GM21717 (cell line): ENCODE results near the gene USP48.

Source experiments
- ATAC-seq: cut with Tn5 transposase; IDR thresholded peaks from one replicate; pipeline ENCODE4 v1.9.1; 2021; ENCODE audit warnings: mild to moderate bottlenecking, moderate library complexity; ENCODE audit not compliant: unreplicated experiment

The USP48 gene

DNA sequence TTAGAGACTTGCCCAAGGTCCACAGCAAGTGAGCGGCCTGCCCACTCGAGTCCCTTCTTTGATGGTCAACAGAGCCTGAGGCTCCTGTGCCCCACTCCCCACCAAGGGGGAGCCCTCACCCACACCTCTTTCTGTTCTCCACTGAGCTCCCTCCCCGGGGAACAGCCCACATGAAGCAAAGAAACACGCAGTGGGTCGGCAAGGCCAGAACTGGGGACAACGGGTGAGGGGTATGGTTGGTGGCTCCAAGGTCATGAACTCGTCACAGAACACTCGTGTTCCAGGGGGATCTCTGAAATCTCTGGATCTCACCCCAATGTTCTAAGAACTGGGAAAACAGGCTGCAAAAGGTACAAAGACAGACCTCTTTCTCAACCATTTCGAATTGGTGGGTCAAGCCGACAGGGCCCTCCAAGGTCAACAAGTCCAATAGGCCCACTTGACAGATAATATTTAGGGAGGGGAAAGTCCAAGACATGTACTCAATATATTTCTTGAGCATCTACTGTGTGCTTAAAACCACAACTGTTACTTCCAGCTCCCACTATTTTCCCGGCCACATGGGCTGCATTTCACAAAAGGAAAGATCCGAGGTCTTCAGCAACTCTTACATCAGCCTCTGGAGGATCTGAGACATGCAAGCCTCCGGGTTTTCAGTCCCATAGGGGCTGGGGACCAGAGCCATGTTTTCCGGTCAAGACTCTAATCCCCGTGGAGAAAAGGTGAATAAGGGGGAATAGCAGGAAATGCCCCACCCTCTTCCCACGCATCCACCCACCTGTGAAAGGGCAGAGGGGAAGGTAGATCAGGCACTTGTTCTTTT lies 112.7 kb downstream of the USP48 start:
- no peak for ATAC-seq

DNA sequence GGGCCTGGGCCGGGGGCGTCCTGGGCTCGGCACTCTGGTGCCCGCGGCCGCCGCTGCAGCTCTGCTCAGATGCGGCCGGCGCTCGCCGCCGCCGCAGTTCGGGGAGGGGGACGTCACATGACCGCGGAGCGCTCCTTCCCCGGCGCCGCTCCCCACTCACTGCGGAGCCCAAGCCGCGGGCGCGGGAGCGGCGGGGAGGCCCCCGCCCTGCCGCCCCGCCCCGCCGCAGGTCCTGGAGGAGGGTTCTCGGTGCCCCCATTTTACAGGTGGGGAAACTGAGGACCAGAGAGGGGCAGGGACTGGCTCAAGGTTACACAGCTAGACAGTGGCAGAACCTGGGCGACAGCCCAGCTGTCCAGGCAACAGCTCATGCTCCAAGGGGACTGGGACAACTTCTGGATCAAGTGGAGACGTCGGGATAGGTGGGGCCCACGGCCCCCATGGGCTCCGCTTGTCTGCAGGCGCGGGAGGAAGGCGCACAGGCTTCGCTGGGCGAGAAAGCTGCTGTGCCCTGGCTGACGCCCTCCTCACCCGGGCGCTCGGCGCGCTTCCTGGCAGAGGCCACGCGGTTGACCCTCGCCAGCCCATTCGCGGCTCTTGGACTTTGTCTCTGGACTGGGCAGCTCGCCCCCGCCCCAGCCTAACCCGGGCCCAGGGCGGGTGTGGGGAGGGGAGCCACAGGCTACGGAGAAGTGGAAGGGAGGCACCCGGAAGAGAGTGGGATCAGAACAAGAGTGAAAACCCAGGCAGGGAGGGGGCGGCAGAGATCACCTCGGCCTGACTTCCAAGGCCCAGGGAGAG lies 113.5 kb downstream of the USP48 start, which contains the start of gene RAP1GAP:
Gene RAP1GAP, minus strand, starts transcription at position 100 of the 801 bp plus-strand sequence. CDS start 49,325 bp downstream, outside the sequence.
- ATAC-seq: no peak

DNA sequence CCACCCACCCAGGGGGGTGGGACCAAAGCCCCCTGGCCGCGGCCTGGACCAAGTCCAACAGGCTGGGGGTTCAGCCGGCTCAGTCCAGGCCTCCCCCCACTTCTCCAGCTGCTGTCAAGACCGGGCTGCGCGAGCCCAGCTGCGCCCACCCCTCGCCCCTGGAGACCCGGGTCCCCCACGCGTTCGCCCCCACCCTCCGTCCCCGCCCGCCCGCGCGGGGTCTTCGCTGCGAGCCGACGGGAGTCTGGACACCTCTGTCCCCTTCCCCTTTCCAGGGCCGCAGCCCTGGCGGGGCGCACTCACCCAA lies 114.0 kb downstream of the USP48 start:
- ATAC-seq: no peak

DNA sequence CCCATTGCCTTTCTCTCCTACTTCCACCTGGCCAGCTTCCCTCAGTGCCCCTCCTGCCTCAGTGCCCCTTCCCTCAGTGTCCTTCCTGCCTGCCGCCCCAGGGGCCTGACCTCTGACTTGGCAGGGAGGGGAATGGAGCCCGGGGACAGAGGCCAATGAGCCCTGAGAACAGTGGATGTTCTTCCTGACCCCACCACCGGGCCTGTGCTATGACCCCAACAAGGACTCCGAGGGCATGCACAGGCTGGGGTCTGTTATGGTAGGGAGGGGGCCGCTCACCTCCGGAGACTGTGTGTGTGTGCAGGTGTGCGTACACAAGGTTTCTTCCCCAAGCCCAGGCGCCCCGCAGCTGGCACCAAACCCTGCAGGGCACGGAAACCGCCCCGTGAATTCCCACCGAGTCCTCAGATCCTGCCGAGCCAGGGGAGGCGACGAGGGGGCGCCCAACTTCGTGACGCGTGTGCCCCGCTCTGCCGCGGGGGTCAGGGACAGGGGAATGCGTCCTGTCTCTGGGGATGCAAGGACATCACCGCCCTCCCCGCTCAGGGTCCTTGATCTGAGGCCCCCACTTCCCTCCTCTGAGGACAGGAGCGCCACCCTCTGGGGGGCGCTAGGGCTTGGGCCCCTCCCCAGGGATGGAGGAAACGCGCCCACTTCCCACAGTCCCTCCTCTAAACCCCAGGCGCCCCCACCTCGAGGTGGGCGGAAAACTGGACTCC lies 114.6 kb downstream of the USP48 start:
- no peak for ATAC-seq

- no peak for ATAC-seq
Observed at GRCh38 chr1:21667348-21668231, 115.4 kb downstream of the USP48 start.

GRCh38 chr1:21666576-21667320 lies 116.2 kb downstream of the USP48 start:
- no peak for ATAC-seq

GRCh38 chr1:21665711-21666575 lies 117.0 kb downstream of the USP48 start:
- no peak for ATAC-seq

DNA sequence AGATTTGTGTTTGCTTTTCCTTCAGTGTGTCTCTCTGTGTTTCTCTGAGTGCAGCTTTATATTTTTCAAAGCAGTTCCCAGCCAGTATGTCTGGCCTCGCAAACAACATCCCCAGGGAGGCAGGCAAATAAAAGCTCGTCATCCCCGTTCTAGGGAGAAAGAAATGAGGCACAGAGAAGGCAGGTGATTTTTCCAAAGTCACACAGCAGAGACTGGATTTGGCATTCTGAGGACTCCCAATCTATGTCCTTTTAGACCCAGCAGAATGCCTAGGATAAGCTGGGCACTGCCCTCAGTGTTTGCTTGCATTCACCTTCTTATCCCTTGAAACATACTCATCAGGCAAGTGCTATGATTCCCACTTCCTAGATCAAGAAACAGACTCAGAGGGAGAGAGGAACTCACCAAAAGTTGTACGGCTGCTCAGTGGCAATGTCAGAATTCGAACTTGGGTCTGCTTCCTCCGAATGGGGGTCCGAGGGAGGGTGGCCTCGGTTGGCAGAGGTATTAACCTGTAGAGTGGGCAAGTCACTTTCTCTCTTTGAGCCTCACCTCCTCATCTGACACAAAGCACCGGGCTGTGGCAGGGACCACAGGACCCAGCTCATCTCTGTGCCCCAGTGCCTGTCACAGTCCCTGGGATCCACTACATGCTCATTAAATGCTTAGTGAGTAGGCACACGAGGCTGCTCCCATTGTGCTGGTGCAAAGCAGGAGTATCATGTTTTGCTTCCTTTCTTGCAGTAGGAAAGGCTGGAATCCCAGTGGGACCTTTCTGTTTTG lies 118.0 kb downstream of the USP48 start:
- no peak for ATAC-seq

GRCh38 chr1:21663951-21664805 lies 118.8 kb downstream of the USP48 start:
- ATAC-seq: no peak

DNA sequence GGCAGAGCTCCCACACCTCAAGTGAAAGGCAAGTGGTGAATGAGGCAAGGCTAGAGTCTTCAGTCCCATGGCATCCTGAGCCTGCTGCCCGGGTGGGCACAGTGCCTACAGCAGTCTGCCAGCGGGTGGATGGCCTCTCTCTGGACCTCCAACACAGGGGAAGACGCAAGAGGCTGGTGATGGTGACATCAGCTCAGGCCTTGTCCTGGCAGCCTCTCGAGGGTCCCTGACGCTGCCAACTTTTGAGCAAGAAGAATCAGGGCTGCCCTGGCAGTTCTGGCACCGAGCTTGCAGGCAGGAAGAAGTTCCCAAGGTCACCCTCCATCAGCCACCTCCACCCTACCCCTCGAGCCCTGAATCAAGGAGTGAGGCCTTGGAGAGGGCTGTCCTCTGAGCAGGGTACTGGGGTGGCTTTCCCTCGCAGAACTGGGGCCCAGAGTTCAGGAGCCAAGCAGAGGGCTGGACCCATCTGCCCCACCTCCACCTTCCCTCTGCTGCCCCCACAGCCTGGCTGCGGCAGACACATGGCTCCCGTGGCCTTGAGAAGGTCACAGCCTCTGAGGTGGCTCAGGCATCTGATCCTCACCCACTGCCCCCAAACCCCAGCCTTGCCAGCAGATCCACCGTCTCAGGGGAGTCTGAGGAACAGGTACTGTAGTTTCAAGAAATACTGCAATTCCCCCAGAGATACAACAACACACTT lies 119.5 kb downstream of the USP48 start:
- no peak for ATAC-seq

DNA sequence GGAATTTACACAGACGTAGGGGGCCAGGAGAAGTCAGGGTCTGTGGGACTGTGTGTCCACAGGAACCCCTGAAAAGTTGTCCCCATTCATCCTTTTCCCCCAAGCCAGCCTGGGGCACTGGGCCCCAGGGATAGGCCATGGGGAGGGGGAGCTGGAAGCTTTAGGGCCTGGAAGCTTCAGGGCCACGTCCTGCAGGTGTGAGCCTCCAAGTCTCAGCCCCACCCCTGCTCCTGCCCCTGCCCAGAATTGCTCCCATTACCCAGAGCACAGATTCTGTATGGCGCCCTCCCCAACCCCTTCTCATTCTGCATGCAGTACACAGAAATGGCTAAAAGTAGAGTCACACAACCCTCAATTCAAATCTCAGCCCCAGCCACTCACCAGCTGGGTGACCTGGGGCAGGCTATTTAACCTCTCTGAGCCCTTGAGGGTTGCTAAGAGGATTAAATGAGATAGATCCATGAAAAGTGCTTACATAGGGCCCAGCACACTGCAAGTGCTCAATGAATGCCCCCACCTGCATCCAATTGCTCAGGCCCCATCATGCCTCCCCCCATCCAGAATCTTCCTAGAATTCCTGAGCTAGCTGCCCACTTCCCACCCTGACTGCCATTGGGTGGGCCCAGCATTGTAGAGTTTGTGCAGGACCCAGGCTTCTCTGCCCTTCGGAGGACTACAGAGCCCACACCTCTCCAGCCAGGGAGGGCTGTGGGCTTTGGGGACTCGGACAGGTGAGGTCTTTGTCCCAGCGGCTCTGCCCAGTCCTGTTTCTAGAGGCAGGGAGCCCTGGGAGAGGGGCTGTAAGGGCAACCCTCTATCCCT lies 120.3 kb downstream of the USP48 start:
- no peak for ATAC-seq

- no peak for ATAC-seq
Observed at GRCh38 chr1:21661886-21662285, 121.1 kb downstream of the USP48 start.

GRCh38 chr1:21659924-21660326 lies 123.0 kb downstream of the USP48 start:
- no peak for ATAC-seq

GRCh38 chr1:21659099-21659923 lies 123.6 kb downstream of the USP48 start:
- no peak for ATAC-seq
